Neural cell (in vitro differentiated cells): ENCODE measurements around the gene KNG1. TPM values are rescaled to one million over a fixed set of nuclear protein-coding genes. Genes with fewer than 3 reads are reported as not detected.

Experiments used
- H2AFZ ChIP-seq: fragments of 200-600, 300-800 bp; sonication (generic), shearing (Covaris generic); 2 replicates; pipeline ENCODE4 v1.6.0; 2014; ENCODE audit warnings: low read depth, mild to moderate bottlenecking, antibody characterized with exemption, low read length, moderate library complexity
- H3F3A ChIP-seq: fragments of 200-600 bp; shearing (Covaris generic); 2 replicates; pipeline ENCODE4 v1.6.1; 2016; ENCODE audit warnings: mild to moderate bottlenecking, moderate library complexity, mixed read lengths, antibody characterized with exemption, low read length; ENCODE audit not compliant: insufficient read depth, poor library complexity, severe bottlenecking
- H3K27ac ChIP-seq: fragments of 200-600, 300-800 bp; sonication (generic), shearing (Covaris generic); 2 replicates; pipeline ENCODE4 v1.5.1; 2014; ENCODE audit warnings: mild to moderate bottlenecking, low read length, moderate library complexity
- H3K27me3 ChIP-seq: fragments of 300-800, 200-600 bp; sonication (generic), shearing (Covaris generic); 2 replicates; pipeline ENCODE4 v1.6.0; 2014; ENCODE audit warnings: mild to moderate bottlenecking, low read depth, low read length, moderate library complexity; ENCODE audit not compliant: insufficient read depth
- H3K36me3 ChIP-seq: fragments of 300-800, 200-600 bp; sonication (generic), shearing (Covaris generic); 2 replicates; pipeline ENCODE4 v1.5.1; 2014; ENCODE audit warnings: mild to moderate bottlenecking, antibody characterized with exemption, low read length, moderate library complexity; ENCODE audit not compliant: insufficient read depth
- H3K4me2 ChIP-seq: fragments of 300-800, 200-600 bp; sonication (generic), shearing (Covaris generic); 2 replicates; pipeline ENCODE4 v1.6.0; 2014; ENCODE audit warnings: mild to moderate bottlenecking, low read length
- H3K4me3 ChIP-seq: fragments of 300-800, 200-600 bp; sonication (generic), shearing (Covaris generic); 2 replicates; pipeline ENCODE4 v1.5.1; 2014; ENCODE audit warnings: mild to moderate bottlenecking, low read length, moderate library complexity
- H3K79me2 ChIP-seq: fragments of 200-600 bp; shearing (Covaris generic); replicated peaks from 2 replicates; pipeline ENCODE4 v1.6.0; 2014; ENCODE audit warnings: mild to moderate bottlenecking, low read length, moderate library complexity; ENCODE audit not compliant: insufficient read depth
- H3K9ac ChIP-seq: fragments of 300-800, 200-600 bp; sonication (generic), shearing (Covaris generic); 2 replicates; pipeline ENCODE4 v1.6.1; 2016; ENCODE audit warnings: mild to moderate bottlenecking, low read length, mixed read lengths
- H3K9me2 ChIP-seq: fragments of 200-600 bp; shearing (Covaris generic); 2 replicates; pipeline ENCODE4 v1.6.1; 2016; ENCODE audit warnings: mild to moderate bottlenecking, low read length, mixed read lengths; ENCODE audit not compliant: insufficient read depth
- H3K9me3 ChIP-seq: fragments of 200-600, 300-800 bp; sonication (generic), shearing (Covaris generic); 2 replicates; pipeline ENCODE4 v1.6.1; 2016; ENCODE audit warnings: mild to moderate bottlenecking, mixed run types, low read length, moderate library complexity, mixed read lengths
- H4K20me1 ChIP-seq: fragments of 200-600 bp; shearing (Covaris generic); 2 replicates; pipeline ENCODE4 v1.6.1; 2016; ENCODE audit warnings: mild to moderate bottlenecking, mixed run types; ENCODE audit not compliant: insufficient read depth
- EP300 ChIP-seq: fragments of 450-650 bp; conservative IDR thresholded peaks from 2 replicates; pipeline ENCODE4 v1.6.1; 2014; ENCODE audit warnings: antibody characterized with exemption, mild to moderate bottlenecking, moderate library complexity; ENCODE audit not compliant: poor library complexity, severe bottlenecking
- EZH2 ChIP-seq: fragments of 200-600, 300-800 bp; shearing (Covaris generic), sonication (generic); IDR thresholded peaks from 2 replicates; pipeline ENCODE4 v1.6.1; 2014; ENCODE audit warnings: antibody characterized with exemption, low read length, borderline replicate concordance, mild to moderate bottlenecking; ENCODE audit not compliant: insufficient read depth, poor library complexity, severe bottlenecking
- MXI1 ChIP-seq: fragments of 450-650 bp; conservative IDR thresholded peaks from 2 replicates; pipeline ENCODE4 v1.6.1; 2014; ENCODE audit warnings: antibody characterized with exemption, mild to moderate bottlenecking; ENCODE audit not compliant: poor library complexity, severe bottlenecking
- POLR2AphosphoS5 ChIP-seq: IDR thresholded peaks from 2 replicates; pipeline ENCODE4 v1.6.1; 2012
- RAD21 ChIP-seq: fragments of 450-650 bp; conservative IDR thresholded peaks from 2 replicates; pipeline ENCODE4 v1.6.1; 2014; ENCODE audit warnings: antibody characterized with exemption, mild to moderate bottlenecking, moderate library complexity
- SMC3 ChIP-seq: fragments of 450-650 bp; conservative IDR thresholded peaks from 2 replicates; pipeline ENCODE4 v1.6.1; 2014; ENCODE audit warnings: antibody characterized with exemption, mild to moderate bottlenecking, moderate library complexity; ENCODE audit not compliant: poor library complexity
- TAF1 ChIP-seq: IDR thresholded peaks from 2 replicates; pipeline ENCODE4 v1.6.1; 2012; ENCODE audit warnings: low read depth
- polyA plus RNA-seq: library from polyadenylated mRNA; depleted of rRNA; stranded (reverse); fragments of >200 nt; gene quantifications from 2 replicates; pipeline ENCODE4 v1.2.3, GENCODE V29; 2014
- TF ChIP-seq, protein P1 (sequence below): IDR thresholded peaks from 2 replicates; pipeline ENCODE4 v1.6.1; 2012; ENCODE audit warnings: borderline replicate concordance
- TF ChIP-seq, protein P2 (sequence below): fragments of 450-650 bp; IDR thresholded peaks from 2 replicates; pipeline ENCODE4 v1.5.1; 2014; ENCODE audit warnings: antibody characterized with exemption, mild to moderate bottlenecking, moderate library complexity; ENCODE audit not compliant: poor library complexity, severe bottlenecking

Gene KNG1
- polyA plus RNA-seq, 1 donor from 2014 or later, result not detected

DNA sequence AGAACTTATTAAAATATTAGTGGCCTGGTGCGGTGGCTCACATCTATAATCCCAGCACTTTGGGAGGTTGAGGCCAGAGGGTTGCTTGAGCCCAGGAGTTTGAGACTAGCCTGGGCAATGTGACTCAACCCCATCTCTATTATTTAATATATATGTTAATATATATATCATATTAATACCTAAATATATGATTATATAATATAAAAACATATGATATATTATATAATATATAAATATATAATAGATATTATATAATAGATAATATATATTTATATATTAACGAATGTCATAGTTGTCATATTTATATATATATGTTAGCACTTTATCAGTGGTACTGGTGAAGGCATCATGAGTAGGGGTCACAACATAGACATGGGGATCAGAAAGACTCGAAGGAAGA is 46.1 kb upstream of the KNG1 start:
- H4K20me1 ChIP-seq, result no peaks in the 10 kb centered on the region
- TF ChIP-seq SMC3 (no peak), POLR2AphosphoS5 (no peak), TAF1 (no peak), EP300 (no peak), MXI1 (no peak), EZH2 (no peak), RAD21 (no peak)
- TF ChIP-seq, protein P1, sequence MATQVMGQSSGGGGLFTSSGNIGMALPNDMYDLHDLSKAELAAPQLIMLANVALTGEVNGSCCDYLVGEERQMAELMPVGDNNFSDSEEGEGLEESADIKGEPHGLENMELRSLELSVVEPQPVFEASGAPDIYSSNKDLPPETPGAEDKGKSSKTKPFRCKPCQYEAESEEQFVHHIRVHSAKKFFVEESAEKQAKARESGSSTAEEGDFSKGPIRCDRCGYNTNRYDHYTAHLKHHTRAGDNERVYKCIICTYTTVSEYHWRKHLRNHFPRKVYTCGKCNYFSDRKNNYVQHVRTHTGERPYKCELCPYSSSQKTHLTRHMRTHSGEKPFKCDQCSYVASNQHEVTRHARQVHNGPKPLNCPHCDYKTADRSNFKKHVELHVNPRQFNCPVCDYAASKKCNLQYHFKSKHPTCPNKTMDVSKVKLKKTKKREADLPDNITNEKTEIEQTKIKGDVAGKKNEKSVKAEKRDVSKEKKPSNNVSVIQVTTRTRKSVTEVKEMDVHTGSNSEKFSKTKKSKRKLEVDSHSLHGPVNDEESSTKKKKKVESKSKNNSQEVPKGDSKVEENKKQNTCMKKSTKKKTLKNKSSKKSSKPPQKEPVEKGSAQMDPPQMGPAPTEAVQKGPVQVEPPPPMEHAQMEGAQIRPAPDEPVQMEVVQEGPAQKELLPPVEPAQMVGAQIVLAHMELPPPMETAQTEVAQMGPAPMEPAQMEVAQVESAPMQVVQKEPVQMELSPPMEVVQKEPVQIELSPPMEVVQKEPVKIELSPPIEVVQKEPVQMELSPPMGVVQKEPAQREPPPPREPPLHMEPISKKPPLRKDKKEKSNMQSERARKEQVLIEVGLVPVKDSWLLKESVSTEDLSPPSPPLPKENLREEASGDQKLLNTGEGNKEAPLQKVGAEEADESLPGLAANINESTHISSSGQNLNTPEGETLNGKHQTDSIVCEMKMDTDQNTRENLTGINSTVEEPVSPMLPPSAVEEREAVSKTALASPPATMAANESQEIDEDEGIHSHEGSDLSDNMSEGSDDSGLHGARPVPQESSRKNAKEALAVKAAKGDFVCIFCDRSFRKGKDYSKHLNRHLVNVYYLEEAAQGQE, result no peak
- TF ChIP-seq, protein P2, sequence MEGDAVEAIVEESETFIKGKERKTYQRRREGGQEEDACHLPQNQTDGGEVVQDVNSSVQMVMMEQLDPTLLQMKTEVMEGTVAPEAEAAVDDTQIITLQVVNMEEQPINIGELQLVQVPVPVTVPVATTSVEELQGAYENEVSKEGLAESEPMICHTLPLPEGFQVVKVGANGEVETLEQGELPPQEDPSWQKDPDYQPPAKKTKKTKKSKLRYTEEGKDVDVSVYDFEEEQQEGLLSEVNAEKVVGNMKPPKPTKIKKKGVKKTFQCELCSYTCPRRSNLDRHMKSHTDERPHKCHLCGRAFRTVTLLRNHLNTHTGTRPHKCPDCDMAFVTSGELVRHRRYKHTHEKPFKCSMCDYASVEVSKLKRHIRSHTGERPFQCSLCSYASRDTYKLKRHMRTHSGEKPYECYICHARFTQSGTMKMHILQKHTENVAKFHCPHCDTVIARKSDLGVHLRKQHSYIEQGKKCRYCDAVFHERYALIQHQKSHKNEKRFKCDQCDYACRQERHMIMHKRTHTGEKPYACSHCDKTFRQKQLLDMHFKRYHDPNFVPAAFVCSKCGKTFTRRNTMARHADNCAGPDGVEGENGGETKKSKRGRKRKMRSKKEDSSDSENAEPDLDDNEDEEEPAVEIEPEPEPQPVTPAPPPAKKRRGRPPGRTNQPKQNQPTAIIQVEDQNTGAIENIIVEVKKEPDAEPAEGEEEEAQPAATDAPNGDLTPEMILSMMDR, result no peak
- H3K27ac ChIP-seq, result no peak overlapping the region
- no peaks in the 10 kb centered on the region for H3K36me3 ChIP-seq
- H3F3A ChIP-seq, result peaks cover 2% of the 10 kb centered on the region
- no peak overlapping the region for H3K9ac ChIP-seq
- H3K27me3 ChIP-seq, result no peaks in the 10 kb centered on the region
- no peaks in the 10 kb centered on the region for H3K79me2 ChIP-seq
- no peak overlapping the region for H3K4me3 ChIP-seq
- H3K9me3 ChIP-seq, result no peaks in the 10 kb centered on the region
- H2AFZ ChIP-seq, result no peak overlapping the region
- H3K4me2 ChIP-seq, result no peak overlapping the region
- H3K9me2 ChIP-seq, result no peaks in the 10 kb centered on the region

DNA sequence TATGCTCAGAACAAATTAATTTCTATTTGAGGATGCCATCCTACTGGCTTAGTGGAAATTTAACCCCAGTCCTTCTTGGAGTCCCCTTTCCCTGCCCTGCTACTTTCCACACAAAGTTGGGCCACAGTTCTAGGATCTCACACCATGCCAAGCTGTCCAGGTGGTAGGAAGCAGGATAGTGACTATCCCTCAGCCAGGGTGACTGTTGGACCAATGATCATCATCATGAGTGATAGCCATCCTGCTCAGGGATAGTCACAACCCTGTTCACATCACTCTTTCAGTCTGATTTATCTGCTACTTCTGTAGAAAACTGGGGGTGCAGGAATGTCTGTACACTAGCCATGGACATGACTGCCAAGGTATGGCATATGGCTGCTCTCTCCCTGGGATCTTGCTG is 38.6 kb upstream of the KNG1 start:
- Histone ChIP-seq H3K9me2 (no peaks in the 10 kb centered on the region), H3K79me2 (no peaks in the 10 kb centered on the region)
- TF ChIP-seq POLR2AphosphoS5 (no peak), MXI1 (no peak)

DNA sequence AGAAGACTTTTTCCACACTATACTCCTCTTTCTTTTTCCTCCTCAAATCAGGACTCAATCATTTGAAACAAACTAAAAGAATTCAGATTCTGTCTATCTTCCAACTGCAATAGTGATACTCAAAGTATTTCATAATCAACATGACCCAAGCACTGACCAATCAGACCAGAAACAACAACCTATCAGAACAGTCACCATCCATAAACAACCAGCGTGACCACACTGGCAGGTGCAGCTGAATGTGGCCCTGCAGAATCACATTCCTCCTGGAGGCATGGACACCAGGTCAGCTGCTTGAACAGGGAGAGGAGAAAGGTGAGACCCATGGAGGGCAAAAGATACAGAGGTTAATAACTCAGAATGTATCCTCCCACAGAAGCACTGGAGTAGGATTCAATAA is 38.0 kb upstream of the KNG1 start:
- Histone ChIP-seq H2AFZ (no peak overlapping the region), H3K27me3 (no peaks in the 10 kb centered on the region), H3K9me3 (no peaks in the 10 kb centered on the region), H3K9ac (no peak overlapping the region), H3K9me2 (no peaks in the 10 kb centered on the region), H3K4me3 (no peak overlapping the region), H3K27ac (no peak overlapping the region), H3F3A (no peaks in the 10 kb centered on the region), H3K36me3 (no peaks in the 10 kb centered on the region), H3K79me2 (no peaks in the 10 kb centered on the region), H4K20me1 (no peaks in the 10 kb centered on the region), H3K4me2 (no peak overlapping the region)
- TF ChIP-seq, protein P1, result no peak
- TF ChIP-seq MXI1 (no peak), EP300 (no peak), RAD21 (no peak), SMC3 (no peak), EZH2 (no peak), POLR2AphosphoS5 (no peak), TAF1 (no peak)
- TF ChIP-seq, protein P2, result no peak

More for the DNA sequence above, 38.6 kb upstream of the KNG1 start:
- Histone ChIP-seq H3K4me3 (no peak overlapping the region), H3K27me3 (no peaks in the 10 kb centered on the region), H3K9ac (no peak overlapping the region), H4K20me1 (no peaks in the 10 kb centered on the region), H3K27ac (no peak overlapping the region), H3K4me2 (no peak overlapping the region), H2AFZ (no peak overlapping the region), H3K36me3 (no peaks in the 10 kb centered on the region), H3F3A (no peaks in the 10 kb centered on the region), H3K9me3 (no peaks in the 10 kb centered on the region)
